ENCODE data around the gene MIGA1.
"Not testable (repeated sequence)": the region's sequence is repeated elsewhere in the genome, so short reads cannot be mapped to it uniquely, and the experiment has no call there.

Gene MIGA1

GRCh38 chr1:77779529-77780281 is at the start of gene MIGA1:
Gene MIGA1 (plus strand): TSS chr1:77779649. CDS start chr1:77783253, 3,604 bp downstream.
- DNase-seq = peak; percentile 82

- no peak for DNase-seq
These were observed 47.4 kb upstream of the MIGA1 start for GRCh38 chr1:77732090-77732489.

- DNase-seq = no peak
These were observed 40.2 kb upstream of the MIGA1 start for GRCh38 chr1:77739235-77739634.

GRCh38 chr1:77741316-77741715 is 38.1 kb upstream of the MIGA1 start:
- no peak for DNase-seq

- peak; percentile 29 for DNase-seq
These were observed 37.4 kb upstream of the MIGA1 start for GRCh38 chr1:77742011-77742555.

GRCh38 chr1:77744576-77744975 is 34.9 kb upstream of the MIGA1 start:
- no peak for DNase-seq

GRCh38 chr1:77749489-77749888 is 30.0 kb upstream of the MIGA1 start:
- DNase-seq = not testable (repeated sequence)

- DNase-seq = no peak
These were observed 23.2 kb upstream of the MIGA1 start for GRCh38 chr1:77756052-77756754.

GRCh38 chr1:77757066-77757584 is 22.3 kb upstream of the MIGA1 start:
- DNase-seq = no peak

- no peak for DNase-seq
These were observed 21.8 kb upstream of the MIGA1 start for GRCh38 chr1:77757603-77758002.

GRCh38 chr1:77759071-77760028 is 20.1 kb upstream of the MIGA1 start, which contains the start of gene USP33:
Gene USP33 (minus strand): TSS chr1:77759852. CDS start chr1:77741697, 18,155 bp downstream.
- DNase-seq = peak; percentile 73

GRCh38 chr1:77762072-77762476 is 17.4 kb upstream of the MIGA1 start:
- no peak for DNase-seq

GRCh38 chr1:77768006-77768405 is 11.4 kb upstream of the MIGA1 start:
- DNase-seq = no peak

GRCh38 chr1:77776007-77776700 is 3.3 kb upstream of the MIGA1 start:
- DNase-seq = no peak

GRCh38 chr1:77781683-77782082 is 2.2 kb downstream of the MIGA1 start:
- DNase-seq = no peak

GRCh38 chr1:77783141-77783540 is 3.7 kb downstream of the MIGA1 start:
- no peak for DNase-seq

- not testable (repeated sequence) for DNase-seq
These were observed 6.8 kb downstream of the MIGA1 start for GRCh38 chr1:77786093-77786741.

- no peak for DNase-seq
These were observed 15.1 kb downstream of the MIGA1 start for GRCh38 chr1:77794550-77794949.

GRCh38 chr1:77796695-77797405 is 17.4 kb downstream of the MIGA1 start:
- DNase-seq = no peak

GRCh38 chr1:77797991-77798390 is 18.5 kb downstream of the MIGA1 start:
- no peak for DNase-seq

- DNase-seq = no peak
These were observed 22.6 kb downstream of the MIGA1 start for GRCh38 chr1:77802026-77802425.

Data from NCI-H748 treated with DMSO at 0.1 percent for 48 hours (cell line).